ENCODE results near the gene SYNGR2. TPM values are rescaled to one million over a fixed set of nuclear protein-coding genes. Genes with fewer than 3 reads are reported as not detected.

The SYNGR2 gene
- total and polyA plus RNA-seq, 4 experiments from 2014 or later = 60.3 to 234 (median 103) TPM

DNA sequence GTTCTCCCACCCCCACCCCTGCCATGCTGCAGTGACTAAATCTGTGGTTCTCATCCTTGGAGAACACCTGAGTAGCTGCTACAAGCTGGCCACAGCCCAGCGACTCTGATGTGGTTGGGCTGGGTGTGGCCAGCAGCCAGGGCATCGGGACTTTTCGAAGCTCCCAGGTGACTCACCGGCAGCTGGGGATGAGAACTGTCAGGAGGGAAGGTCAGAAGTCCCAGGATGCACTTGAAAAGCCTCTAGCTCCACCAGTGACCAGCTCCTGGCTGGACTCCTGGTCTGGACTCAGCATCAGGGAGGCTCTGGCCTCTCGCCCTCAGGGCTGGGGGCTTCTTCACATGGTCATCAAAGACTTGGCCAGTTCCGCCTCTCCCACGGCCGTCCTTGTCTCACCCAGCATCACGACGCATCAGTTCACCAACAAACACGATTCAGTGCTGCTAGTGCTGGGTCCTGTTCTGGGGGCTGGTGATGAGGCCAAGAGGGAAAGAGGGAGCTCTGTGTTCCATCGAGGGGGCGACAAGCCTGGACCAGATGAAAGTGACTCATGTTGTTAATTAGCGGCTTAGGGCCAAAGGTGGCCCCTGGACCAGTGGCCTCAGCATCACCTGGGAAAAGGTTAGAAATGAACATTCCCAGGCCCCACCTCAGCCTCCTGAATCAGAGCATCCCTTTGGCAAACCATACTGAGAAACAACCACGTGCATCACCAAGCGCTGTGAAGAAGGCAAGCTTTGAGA lies 26.1 kb upstream of the SYNGR2 start:
- H3K9me3 Mint-ChIP-seq = no peaks in the 10 kb centered on the region
- CTCF ChIA-PET (ENCODE audit: partially characterized antibody) = interaction anchor here (2.0 kb wide), 1 partner anchor 34 kb away, joined by 6 read pairs; no protein-coding TSS in a partner anchor
- H3K36me3 ChIP-seq (ENCODE audit: insufficient read depth, low read length) = peaks cover 15% of the 10 kb centered on the region
- H3K36me3 Mint-ChIP-seq = peaks cover 11 to 22% of the 10 kb centered on the region in 2 donors
- H3K4me3 ChIP-seq (ENCODE audit: low read length in 2 of 2) = no peak overlapping the region
- H3K27me3 Mint-ChIP-seq = no peaks in the 10 kb centered on the region
- H3K4me1 ChIP-seq (ENCODE audit: insufficient read depth, low read length) = peaks cover 74% of the 10 kb centered on the region
- POLR2A ChIA-PET (ENCODE audit: partially characterized antibody) = interaction anchor here (0.6 to 26.7 kb wide), 10 partner anchors 8 to 193 kb away, joined by 3 to 1172 read pairs (median 6); partner anchors contain the start of genes SYNGR2, TMC6, TMC8 and TNRC6C
- H3K27me3 ChIP-seq (ENCODE audit: insufficient read depth, low read length) = no peaks in the 10 kb centered on the region
- peak overlapping the region in 4 of 7 donors; percentile 18 to 77 (median 62) for H3K27ac Mint-ChIP-seq
- peaks cover 19 to 68% (median 37%) of the 10 kb centered on the region in 4 donors for H3K4me1 Mint-ChIP-seq
- H3K4me3 Mint-ChIP-seq = no peak overlapping the region
- H3K9me3 ChIP-seq (ENCODE audit: control insufficient read depth in 1 of 2, low read length in 2 of 2) = no peaks in the 10 kb centered on the region
- peak in 1 of 5 donors; percentile 43 for DNase-seq
- no peak overlapping the region for H3K27ac ChIP-seq (ENCODE audit: low read depth, low read length)
- intact Hi-C loops (cut with micrococcal nuclease) = no loop called here

DNA sequence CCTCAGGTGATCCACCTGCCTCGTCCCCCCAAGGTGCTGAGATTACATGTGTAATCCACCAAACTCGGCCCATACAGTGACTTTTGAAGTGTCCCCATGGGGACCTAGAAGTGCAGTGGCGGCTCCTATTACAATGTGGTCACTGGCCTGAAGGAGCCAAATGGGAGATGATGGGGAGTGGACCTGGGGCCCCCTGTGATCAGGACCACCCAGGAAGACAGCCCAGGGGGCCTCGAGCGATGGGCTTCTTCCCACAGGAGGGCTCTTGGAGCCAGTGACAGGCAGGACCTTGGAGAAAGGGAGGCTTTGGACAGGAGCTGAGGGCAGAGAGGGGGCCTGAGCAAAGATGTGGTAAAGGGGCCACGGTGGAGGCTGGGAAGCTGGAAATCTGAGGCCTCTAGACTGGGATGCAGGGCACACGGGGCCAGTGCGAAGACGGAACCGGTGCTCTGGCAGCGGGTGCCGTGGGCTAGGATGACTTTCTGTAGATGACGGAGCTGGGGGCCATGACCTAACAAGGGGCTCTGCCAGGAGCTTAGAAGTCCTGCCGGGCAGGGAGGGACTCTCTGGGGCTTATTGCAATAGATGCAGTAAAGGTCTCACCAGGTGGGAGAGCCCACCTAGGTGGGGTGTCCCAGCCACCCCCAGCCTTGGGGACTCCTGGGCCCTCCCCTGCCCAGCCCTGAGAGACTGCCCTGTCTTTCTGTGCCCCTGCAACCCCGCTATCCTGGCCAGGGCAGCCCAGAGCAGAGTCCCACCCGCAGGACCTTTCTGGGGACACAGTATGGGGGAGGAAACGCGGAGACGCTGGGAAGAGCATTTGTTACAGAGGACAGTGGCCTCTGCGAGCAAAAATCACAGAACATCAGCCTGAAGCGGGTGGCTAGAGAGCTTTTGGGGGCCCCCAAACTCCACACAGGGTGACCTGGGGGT lies 24.9 kb upstream of the SYNGR2 start:
- H3K4me1 Mint-ChIP-seq = peaks cover 17 to 62% (median 36%) of the 10 kb centered on the region in 4 donors
- H3K27ac ChIP-seq (ENCODE audit: low read depth, low read length) = no peak overlapping the region
- ChIA-PET CTCF (ENCODE audit: partially characterized antibody) (interaction anchor here (0.9 to 2.0 kb wide), 3 partner anchors 8 to 33 kb away, joined by 4 to 6 read pairs (median 5); no protein-coding TSS in a partner anchor), POLR2A (ENCODE audit: partially characterized antibody) (interaction anchor here (0.7 to 26.7 kb wide), 6 partner anchors 9 to 33 kb away, joined by 3 to 1172 read pairs (median 98); partner anchors contain the start of genes SYNGR2, TMC6 and TMC8)
- peaks cover 15% of the 10 kb centered on the region for H3K36me3 ChIP-seq (ENCODE audit: insufficient read depth, low read length)
- H3K9me3 ChIP-seq (ENCODE audit: control insufficient read depth in 1 of 2, low read length in 2 of 2) = no peaks in the 10 kb centered on the region
- H3K9me3 Mint-ChIP-seq = peaks cover 0 to 2% (median 0%) of the 10 kb centered on the region in 8 donors
- intact Hi-C loops (cut with micrococcal nuclease) = no loop called here
- H3K4me3 ChIP-seq (ENCODE audit: low read length in 2 of 2) = no peak overlapping the region
- no peak overlapping the region for H3K4me3 Mint-ChIP-seq
- peak overlapping the region in 4 of 7 donors; percentile 1 to 86 (median 51) for H3K27ac Mint-ChIP-seq
- peaks cover 9 to 15% of the 10 kb centered on the region in 2 donors for H3K36me3 Mint-ChIP-seq
- peaks cover 70% of the 10 kb centered on the region for H3K4me1 ChIP-seq (ENCODE audit: insufficient read depth, low read length)
- no peaks in the 10 kb centered on the region for H3K27me3 Mint-ChIP-seq
- DNase-seq = no peak
- H3K27me3 ChIP-seq (ENCODE audit: insufficient read depth, low read length) = no peaks in the 10 kb centered on the region

DNA sequence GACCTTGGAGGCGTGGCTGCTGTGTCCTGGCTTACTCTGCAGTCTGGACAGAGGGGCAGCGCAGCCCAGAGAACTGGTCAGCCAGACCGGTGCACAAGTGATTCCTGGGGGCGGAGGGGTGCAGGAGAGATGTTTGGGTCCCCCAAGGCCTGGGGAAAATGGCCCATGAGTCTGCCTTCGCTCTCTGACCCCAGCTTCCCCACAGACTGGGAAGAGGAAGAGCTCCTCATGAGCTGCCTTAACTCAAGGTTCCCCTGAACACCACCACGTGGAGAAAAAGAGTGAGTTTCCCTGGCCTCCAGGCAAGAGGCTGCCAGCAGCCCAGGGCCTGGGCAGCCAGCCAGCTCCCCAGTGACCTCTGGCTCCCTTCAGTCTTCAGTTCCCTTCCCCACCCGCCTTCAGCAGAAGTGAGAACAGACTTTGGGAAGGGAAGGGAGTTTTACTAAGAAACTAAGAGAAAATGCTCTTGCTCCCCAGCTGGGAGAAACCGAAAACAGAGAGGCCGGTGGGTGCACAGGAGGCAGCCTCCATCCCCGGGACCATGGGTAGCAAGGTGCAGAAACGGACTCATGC lies 24.1 kb upstream of the SYNGR2 start:
- peaks cover 15 to 55% (median 33%) of the 10 kb centered on the region in 4 donors for H3K4me1 Mint-ChIP-seq
- Histone ChIP-seq H3K36me3 (ENCODE audit: insufficient read depth, low read length) (peaks cover 15% of the 10 kb centered on the region), H3K9me3 (ENCODE audit: control insufficient read depth in 1 of 2, low read length in 2 of 2) (no peaks in the 10 kb centered on the region), H3K27me3 (ENCODE audit: insufficient read depth, low read length) (no peaks in the 10 kb centered on the region), H3K4me3 (ENCODE audit: low read length in 2 of 2) (no peak overlapping the region), H3K4me1 (ENCODE audit: insufficient read depth, low read length) (peaks cover 62% of the 10 kb centered on the region), H3K27ac (ENCODE audit: low read depth, low read length) (no peak overlapping the region)
- DNase-seq = no peak
- intact Hi-C loops (cut with micrococcal nuclease) = no loop called here
- ChIA-PET POLR2A (ENCODE audit: partially characterized antibody) (interaction anchor here (0.6 to 26.7 kb wide), 7 partner anchors 8 to 34 kb away, joined by 3 to 1172 read pairs (median 25); partner anchors contain the start of genes SYNGR2, TMC6 and TMC8), CTCF (ENCODE audit: partially characterized antibody) (interaction anchor here (0.6 to 2.0 kb wide), 5 partner anchors 9 to 32 kb away, joined by 3 to 6 read pairs (median 4); no protein-coding TSS in a partner anchor)
- H3K9me3 Mint-ChIP-seq = peaks cover 0 to 2% (median 0%) of the 10 kb centered on the region in 8 donors
- no peaks in the 10 kb centered on the region for H3K27me3 Mint-ChIP-seq
- H3K27ac Mint-ChIP-seq = peak overlapping the region in 3 of 7 donors; percentile 1 to 52 (median 12)
- H3K36me3 Mint-ChIP-seq = peaks cover 9 to 15% of the 10 kb centered on the region in 2 donors
- H3K4me3 Mint-ChIP-seq = no peak overlapping the region

DNA sequence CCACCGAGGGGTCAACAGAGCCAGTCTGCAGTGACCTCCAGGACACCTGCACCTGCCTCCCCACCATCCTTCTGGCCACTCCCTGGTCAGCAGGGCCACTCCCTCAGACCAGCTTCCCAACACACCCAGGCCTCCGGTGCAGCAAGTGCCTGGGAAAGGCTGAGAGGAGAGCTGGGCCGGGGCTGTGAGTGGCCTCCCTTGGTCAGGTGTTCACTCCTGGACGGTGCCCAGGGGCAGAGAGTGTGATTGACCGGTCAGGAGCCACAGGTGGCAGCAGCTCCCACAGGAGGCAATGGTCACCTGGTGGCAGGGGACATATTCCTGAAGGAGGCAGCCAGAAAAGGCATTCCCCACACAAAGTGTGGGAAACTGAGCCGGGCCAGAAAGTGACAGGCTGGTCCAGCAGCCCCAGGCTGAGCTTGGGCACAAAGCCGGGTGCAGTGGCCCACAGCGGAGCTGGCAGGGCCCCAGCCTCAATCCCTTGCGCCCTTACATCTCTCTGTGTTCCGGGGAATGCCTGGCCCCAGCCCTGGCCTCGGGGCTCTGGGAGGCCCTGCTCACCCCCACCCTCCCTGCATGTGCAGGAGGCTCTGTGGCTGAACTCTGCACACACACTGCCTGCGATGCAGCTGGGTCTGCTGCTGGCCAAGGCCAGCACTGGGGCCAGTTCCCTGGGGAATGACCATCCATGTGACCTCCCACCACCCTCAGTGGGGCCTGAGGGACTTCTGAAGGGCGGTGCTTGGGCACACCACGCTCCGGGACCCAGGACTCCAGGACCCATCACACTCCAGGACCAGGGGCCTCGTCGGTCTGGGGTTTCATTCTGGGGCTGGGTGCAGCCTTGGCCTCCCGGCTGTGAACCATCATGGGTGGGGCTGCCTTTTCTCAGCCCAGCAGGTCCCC lies 23.4 kb upstream of the SYNGR2 start:
- H3K4me1 ChIP-seq (ENCODE audit: insufficient read depth, low read length) = peaks cover 55% of the 10 kb centered on the region
- CTCF ChIA-PET (ENCODE audit: partially characterized antibody) = interaction anchor here (0.6 to 1.9 kb wide), 5 partner anchors 9 to 32 kb away, joined by 3 to 5 read pairs (median 4); no protein-coding TSS in a partner anchor
- no peak overlapping the region for H3K4me3 ChIP-seq (ENCODE audit: low read length in 2 of 2)
- Mint-ChIP-seq H3K27ac (no peak overlapping the region), H3K4me1 (peaks cover 12 to 49% (median 28%) of the 10 kb centered on the region in 4 donors), H3K4me3 (no peak overlapping the region), H3K27me3 (no peaks in the 10 kb centered on the region), H3K9me3 (peaks cover 0 to 2% (median 0%) of the 10 kb centered on the region in 8 donors), H3K36me3 (peaks cover 9 to 12% of the 10 kb centered on the region in 2 donors)
- DNase-seq = no peak
- H3K27me3 ChIP-seq (ENCODE audit: insufficient read depth, low read length) = no peaks in the 10 kb centered on the region
- intact Hi-C loops (cut with micrococcal nuclease) = no loop called here
- H3K36me3 ChIP-seq (ENCODE audit: insufficient read depth, low read length) = peaks cover 15% of the 10 kb centered on the region
- no peak overlapping the region for H3K27ac ChIP-seq (ENCODE audit: low read depth, low read length)
- POLR2A ChIA-PET (ENCODE audit: partially characterized antibody) = interaction anchor here (0.6 to 26.7 kb wide), 7 partner anchors 10 to 34 kb away, joined by 3 to 1172 read pairs (median 25); partner anchors contain the start of genes SYNGR2, TMC6 and TMC8
- no peaks in the 10 kb centered on the region for H3K9me3 ChIP-seq (ENCODE audit: control insufficient read depth in 1 of 2, low read length in 2 of 2)

DNA sequence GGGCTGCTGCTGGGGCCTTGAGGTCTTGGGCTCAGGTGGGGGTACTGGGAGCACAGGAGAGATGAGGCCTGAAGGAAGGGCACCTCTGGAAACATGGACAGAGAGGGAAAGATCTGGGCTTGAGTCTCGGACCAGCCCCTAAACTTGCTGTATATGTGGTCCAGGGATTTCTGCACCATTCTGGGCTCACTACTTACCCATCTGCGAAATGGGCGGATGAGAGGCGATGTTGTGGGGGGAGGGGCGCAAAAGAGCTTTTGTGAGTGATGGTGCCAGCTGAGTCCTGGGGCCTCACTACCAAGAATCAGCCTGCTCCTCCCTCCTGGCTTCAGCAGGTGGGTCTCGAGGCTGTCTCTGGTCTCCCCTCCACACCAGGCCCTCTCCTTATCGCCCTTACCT lies 21.9 kb upstream of the SYNGR2 start:
- Histone ChIP-seq H3K4me1 (ENCODE audit: insufficient read depth, low read length) (peaks cover 43% of the 10 kb centered on the region), H3K27ac (ENCODE audit: low read depth, low read length) (no peak overlapping the region), H3K36me3 (ENCODE audit: insufficient read depth, low read length) (peaks cover 13% of the 10 kb centered on the region), H3K4me3 (ENCODE audit: low read length in 2 of 2) (no peak overlapping the region), H3K9me3 (ENCODE audit: control insufficient read depth in 1 of 2, low read length in 2 of 2) (no peaks in the 10 kb centered on the region), H3K27me3 (ENCODE audit: insufficient read depth, low read length) (no peaks in the 10 kb centered on the region)
- CTCF ChIA-PET (ENCODE audit: partially characterized antibody) = no interaction called here
- Mint-ChIP-seq H3K4me3 (no peak overlapping the region), H3K4me1 (peaks cover 7 to 39% (median 20%) of the 10 kb centered on the region in 4 donors), H3K27ac (peak overlapping the region in 1 of 7 donors; percentile 57), H3K9me3 (peaks cover 0 to 2% (median 0%) of the 10 kb centered on the region in 8 donors), H3K27me3 (no peaks in the 10 kb centered on the region), H3K36me3 (peaks cover 4% of the 10 kb centered on the region in 2 donors)
- DNase-seq = no peak
- intact Hi-C loops (cut with micrococcal nuclease) = no loop called here
- POLR2A ChIA-PET (ENCODE audit: partially characterized antibody) = interaction anchor here (0.8 to 20.9 kb wide), 3 partner anchors 8 to 22 kb away, joined by 4 to 1172 read pairs (median 8); partner anchors contain the start of genes TMC6 and TMC8

DNA sequence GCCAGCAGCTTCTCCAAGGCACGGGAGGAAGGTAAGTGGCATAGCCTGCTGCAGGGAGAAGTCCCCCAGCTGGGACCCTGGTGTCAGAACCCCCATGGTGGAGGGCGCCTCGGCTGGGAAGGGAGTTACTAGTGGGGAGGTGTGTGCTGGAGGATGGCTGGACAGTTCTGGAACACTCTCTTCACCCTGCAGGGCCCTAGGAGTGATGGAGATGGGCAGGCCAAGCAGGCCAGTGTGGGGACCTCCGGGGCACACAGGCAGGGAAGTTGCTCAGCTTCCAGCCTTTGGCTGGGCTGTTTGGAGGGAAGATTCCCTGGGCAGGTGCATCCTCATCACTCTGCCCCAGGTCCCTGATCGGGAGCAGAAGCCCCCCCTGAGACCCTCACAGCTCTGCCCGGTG lies 21.5 kb upstream of the SYNGR2 start:
- CTCF ChIA-PET (ENCODE audit: partially characterized antibody) = no interaction called here
- H3K4me1 Mint-ChIP-seq = peaks cover 7 to 35% (median 19%) of the 10 kb centered on the region in 4 donors

More for the DNA sequence above, 21.5 kb upstream of the SYNGR2 start:
- H3K4me1 ChIP-seq (ENCODE audit: insufficient read depth, low read length) = peaks cover 39% of the 10 kb centered on the region
- intact Hi-C loops (cut with micrococcal nuclease) = no loop called here
- no peak overlapping the region for H3K4me3 Mint-ChIP-seq
- no peaks in the 10 kb centered on the region for H3K27me3 Mint-ChIP-seq
- H3K36me3 Mint-ChIP-seq = peaks cover 3 to 4% of the 10 kb centered on the region in 2 donors
- H3K27ac Mint-ChIP-seq = peak overlapping the region in 1 of 7 donors; percentile 53
- no peak overlapping the region for H3K27ac ChIP-seq (ENCODE audit: low read depth, low read length)
- H3K9me3 Mint-ChIP-seq = peaks cover 0 to 2% (median 0%) of the 10 kb centered on the region in 8 donors
- no peak for DNase-seq
- H3K4me3 ChIP-seq (ENCODE audit: low read length in 2 of 2) = no peak overlapping the region
- H3K27me3 ChIP-seq (ENCODE audit: insufficient read depth, low read length) = no peaks in the 10 kb centered on the region
- H3K36me3 ChIP-seq (ENCODE audit: insufficient read depth, low read length) = peaks cover 8% of the 10 kb centered on the region
- POLR2A ChIA-PET (ENCODE audit: partially characterized antibody) = interaction anchor here (0.8 to 20.9 kb wide), 4 partner anchors 9 to 22 kb away, joined by 4 to 1172 read pairs (median 6); partner anchors contain the start of genes TMC6 and TMC8
- H3K9me3 ChIP-seq (ENCODE audit: control insufficient read depth in 1 of 2, low read length in 2 of 2) = no peaks in the 10 kb centered on the region
